Spleen (tissue), 11 donors: ENCODE measurements around the gene STX8. TPM values are rescaled to one million over a fixed set of nuclear protein-coding genes. Genes with fewer than 3 reads are reported as not detected.

ENCODE experiments used
- DNase-seq: peaks from one replicate; pipeline ENCODE4 v3.0.0-alpha.2; 2020
- H3K27ac ChIP-seq, 8 donors: fragments of 200-600 bp; sonication (generic) in 7 of 8; 1 replicate in 4 of 8; 2 replicates in 4 of 8; pipeline versions ENCODE4 v1.5.0 to v1.8.0; 2016 to 2021; ENCODE audit warnings: inconsistent platforms in 4 of 8, mild to moderate bottlenecking in 4 of 8, moderate library complexity in 1 of 8
- H3K27me3 ChIP-seq, 7 donors: fragments of 200-600 bp; sonication (generic) in 6 of 7; replicated peaks in 1 of 7; 1 replicate in 4 of 7; 2 replicates in 3 of 7; pipeline versions ENCODE4 v1.5.0 to v1.8.0; 2016 to 2021; ENCODE audit warnings: inconsistent platforms in 3 of 7, mild to moderate bottlenecking in 1 of 7
- H3K36me3 ChIP-seq, 6 donors: fragments of 200-600 bp; sonication (generic) in 5 of 6; 1 replicate in 4 of 6; 2 replicates in 2 of 6; pipeline versions ENCODE4 v1.5.0 to v1.8.0; 2016 to 2021; ENCODE audit warnings: inconsistent platforms in 2 of 6
- H3K4me1 ChIP-seq, 6 donors: fragments of 200-600 bp; sonication (generic) in 5 of 6; 1 replicate in 3 of 6; 2 replicates in 3 of 6; pipeline versions ENCODE4 v1.5.0 to v1.8.0; 2016 to 2021; ENCODE audit warnings: inconsistent platforms in 3 of 6
- H3K4me3 ChIP-seq, 8 donors: fragments of 200-600 bp; sonication (generic) in 7 of 8; 1 replicate in 4 of 8; 2 replicates in 4 of 8; pipeline versions ENCODE4 v1.5.0 to v1.8.0; 2016 to 2021; ENCODE audit warnings: inconsistent platforms in 4 of 8, mild to moderate bottlenecking in 4 of 8, moderate library complexity in 2 of 8
- H3K9me3 ChIP-seq, 8 donors: fragments of 200-600 bp; sonication (generic) in 7 of 8; 1 replicate in 4 of 8; 2 replicates in 4 of 8; pipeline versions ENCODE4 v1.5.0 to v1.8.0; 2016 to 2021; ENCODE audit warnings: inconsistent platforms in 4 of 8
- CTCF ChIP-seq, 11 experiments: fragments of 200-600 bp in 7 of 11; fragments of 450-650 bp in 4 of 11; sonication (generic) in 4 of 11; IDR thresholded peaks in 8 of 11; conservative IDR thresholded peaks in 3 of 11; 1 replicate in 7 of 11; 2 replicates in 4 of 11; pipeline versions ENCODE4 v1.4.0 to v1.8.0; 2016 to 2021; ENCODE audit warnings: antibody characterized with exemption in 11 of 11, inconsistent platforms in 4 of 11, mild to moderate bottlenecking in 1 of 11
- POLR2A ChIP-seq, 3 donors: fragments of 450-650 bp; IDR thresholded peaks; one replicate each; pipeline ENCODE4 v1.5.1; 2017; ENCODE audit warnings: antibody characterized with exemption in 3 of 3, mild to moderate bottlenecking in 1 of 3
- POLR2AphosphoS5 ChIP-seq, 3 donors: sonication (generic); formaldehyde crosslinking; IDR thresholded peaks; one replicate each; pipeline ENCODE4 v1.5.1; 2017; ENCODE audit warnings: antibody characterized with exemption in 3 of 3
- WGBS, 5 donors: extraction: QIAGEN DNeasy Blood & Tissue Kit in 3 of 5; methylation state at CpG; one replicate each; pipeline versions ENCODE4 v1.1.5 to v1.1.7; 2013 to 2018; 5-methylcytosine and 5-hydroxymethylcytosine counted together
- intact Hi-C: fragments of 100-400 bp; cut with DNase I; formaldehyde crosslinking; loops from one replicate; pipeline ENCODE4 v1.15.0; 2023; ENCODE audit warnings: low total_unique reads
- polyA plus RNA-seq, 3 donors: library from polyadenylated mRNA; stranded (reverse); fragments of 200-250 nt; gene quantifications; one replicate each; pipeline ENCODE4 v1.2.1, GENCODE V29; 2013
- total RNA-seq, 7 donors: library from RNA; depleted of rRNA in 3 of 7; stranded (reverse); fragments of >200 nt in 3 of 7; fragmentation: NEBNext Ultra II Directional in 4 of 7; extraction: Animal tissue kit (Norgen Biotek cat#: 25700) in 4 of 7; gene quantifications; one replicate each; pipeline versions ENCODE4 v1.1.0 to v1.2.1, GENCODE V29; 2016 to 2021
- donor health status: healthy with polysubstance abuse.
- donor health status: DM: no; HTN: no; CAD: no; lungs with moderate emphysema.
- donor health status: DM: no; HTN: no; CAD: no.
- donor health status: Bipolar disorder and iron deficiency.
- donor health status: healthy.
- donor health status: DM: no; HTN: no; CAD: no.
- donor health status: DM: yes; HTN: yes; CAD: no.

STX8 gene
- total and polyA plus RNA-seq, 10 donors = 37.3 to 59.8 (median 48.9) TPM

GRCh38 chr17:9536061-9536460 lies 39.6 kb downstream of the STX8 start:
- DNase-seq = no peak
- intact Hi-C loops = no loop called here
- TF ChIP-seq POLR2A (IDR thresholded peaks at IDR 0.05) (no peak), CTCF (IDR thresholded peaks at IDR 0.05 in 8 of 11, conservative IDR thresholded peaks at IDR 0.05 in 3 of 11) (no peak), POLR2AphosphoS5 (IDR thresholded peaks at IDR 0.05) (no peak)
- Histone ChIP-seq H3K27ac (no peak overlapping the region), H3K4me3 (no peak overlapping the region), H3K9me3 (no peaks in the 10 kb centered on the region), H3K4me1 (no peaks in the 10 kb centered on the region), H3K27me3 (no peaks in the 10 kb centered on the region), H3K36me3 (peaks cover 0 to 30% (median 6%) of the 10 kb centered on the region in 6 donors)
- 93 to 98% (median 96%) methylated on average over 8 of the region's 8 CpGs for WGBS, 5 donors

GRCh38 chr17:9533441-9533840 lies 42.2 kb downstream of the STX8 start:
- no peak for TF ChIP-seq CTCF (IDR thresholded peaks at IDR 0.05 in 8 of 11, conservative IDR thresholded peaks at IDR 0.05 in 3 of 11)
- TF ChIP-seq POLR2A (IDR thresholded peaks at IDR 0.05) = no peak
- no peak for TF ChIP-seq POLR2AphosphoS5 (IDR thresholded peaks at IDR 0.05)
- no peaks in the 10 kb centered on the region for H3K27me3 ChIP-seq
- DNase-seq = no peak
- H3K9me3 ChIP-seq = no peaks in the 10 kb centered on the region
- no peak overlapping the region for H3K4me3 ChIP-seq
- WGBS, 5 donors = 84 to 94% (median 92%) methylated on average over 4 of the region's 4 CpGs
- peaks cover 0 to 19% (median 0%) of the 10 kb centered on the region in 6 donors for H3K36me3 ChIP-seq
- H3K27ac ChIP-seq = no peak overlapping the region
- intact Hi-C loops = no loop called here
- H3K4me1 ChIP-seq = no peaks in the 10 kb centered on the region

- no peaks in the 10 kb centered on the region for H3K27me3 ChIP-seq
- H3K9me3 ChIP-seq = no peaks in the 10 kb centered on the region
- intact Hi-C loops = no loop called here
- H3K4me3 ChIP-seq = no peak overlapping the region
- TF ChIP-seq POLR2AphosphoS5 (IDR thresholded peaks at IDR 0.05) (no peak), POLR2A (IDR thresholded peaks at IDR 0.05) (no peak), CTCF (IDR thresholded peaks at IDR 0.05 in 8 of 11, conservative IDR thresholded peaks at IDR 0.05 in 3 of 11) (no peak)
- no peak overlapping the region for H3K27ac ChIP-seq
- WGBS, 5 donors = 96 to 100% (median 99%) methylated on average over 3 of the region's 3 CpGs
- peaks cover 0 to 26% (median 0%) of the 10 kb centered on the region in 6 donors for H3K36me3 ChIP-seq
- no peaks in the 10 kb centered on the region for H3K4me1 ChIP-seq
- no peak for DNase-seq
These were observed 42.9 kb downstream of the STX8 start for GRCh38 chr17:9532715-9533114.

GRCh38 chr17:9531034-9531433 lies 44.6 kb downstream of the STX8 start:
- WGBS, 5 donors = 47 to 61% (median 53%) methylated on average over 2 of the region's 2 CpGs
- no peak for DNase-seq
- H3K27me3 ChIP-seq = no peaks in the 10 kb centered on the region

More at GRCh38 chr17:9531034-9531433, 44.6 kb downstream of the STX8 start:
- TF ChIP-seq POLR2A (IDR thresholded peaks at IDR 0.05) (no peak), CTCF (IDR thresholded peaks at IDR 0.05 in 8 of 11, conservative IDR thresholded peaks at IDR 0.05 in 3 of 11) (no peak), POLR2AphosphoS5 (IDR thresholded peaks at IDR 0.05) (no peak)
- Histone ChIP-seq H3K36me3 (peaks cover 0 to 19% (median 0%) of the 10 kb centered on the region in 6 donors), H3K27ac (no peak overlapping the region), H3K9me3 (no peaks in the 10 kb centered on the region), H3K4me1 (no peaks in the 10 kb centered on the region), H3K4me3 (no peak overlapping the region)
- intact Hi-C loops = no loop called here
